ENCODE data around the gene SMCP.

Gene SMCP

GRCh38 chr1:152906023-152906565 lies 28.0 kb downstream of the SMCP start:
- Histone ChIP-seq H3K4me1 (ENCODE audit: insufficient read depth, low read length) (no peaks in the 10 kb centered on the region), H3K9me3 (ENCODE audit: control insufficient read depth, insufficient read depth, low read length) (no peaks in the 10 kb centered on the region), H3K9ac (ENCODE audit: low read depth, low read length) (no peak overlapping the region), H3K36me3 (ENCODE audit: insufficient read depth, low read length) (no peaks in the 10 kb centered on the region)

DNA sequence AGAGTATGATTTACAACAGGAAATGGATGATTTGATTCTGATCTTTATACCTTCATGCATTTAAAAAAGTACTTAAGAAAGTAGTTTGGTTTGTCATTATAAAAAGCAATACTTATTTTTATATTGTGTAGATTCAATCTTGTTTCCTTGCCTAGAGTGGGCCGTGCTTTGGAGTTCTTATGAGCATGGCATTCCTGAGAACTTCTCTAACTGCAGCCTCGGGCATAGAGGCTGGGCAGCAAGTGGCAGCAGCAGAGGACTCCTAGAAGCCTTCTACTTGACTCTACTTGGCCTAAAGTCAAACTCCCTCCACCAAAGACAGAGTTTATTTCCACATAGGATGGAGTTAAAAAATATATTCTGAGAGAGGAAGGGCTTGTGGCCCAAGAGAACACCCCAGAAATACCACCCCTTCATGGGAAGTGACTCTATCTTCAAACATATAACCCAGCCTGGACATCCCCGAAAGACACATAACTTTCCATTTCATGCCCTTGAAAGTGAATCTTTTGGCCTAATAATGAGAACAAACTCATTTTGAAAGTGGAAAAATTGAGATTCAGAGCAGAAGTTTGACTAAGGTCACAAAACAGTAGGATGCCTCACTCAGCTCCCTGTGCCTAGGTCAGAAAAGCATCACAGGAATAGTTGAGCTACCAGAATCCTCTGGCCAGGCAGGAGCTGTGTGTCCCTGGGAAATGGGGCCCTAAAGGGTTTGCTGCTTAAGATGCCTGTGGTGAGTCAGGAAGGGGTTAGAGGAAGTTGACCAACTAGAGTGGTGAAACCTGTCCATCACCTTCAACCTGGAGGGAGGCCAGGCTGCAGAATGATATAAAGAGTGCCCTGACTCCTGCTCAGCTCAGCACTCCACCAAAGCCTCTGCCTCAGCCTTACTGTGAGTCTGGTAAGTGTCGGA lies 29.8 kb downstream of the SMCP start, which contains the start of gene IVL:
Gene IVL (plus strand): TSS at position 861 of the 916 bp plus-strand sequence. CDS start 1,252 bp downstream, outside the sequence.
- no peaks in the 10 kb centered on the region for H3K4me1 ChIP-seq (ENCODE audit: insufficient read depth, low read length)
- no peak within 1 kb of the TSS for H3K9ac ChIP-seq (ENCODE audit: low read depth, low read length)
- no peaks in the 10 kb centered on the region for H3K36me3 ChIP-seq (ENCODE audit: insufficient read depth, low read length)
- H3K9me3 ChIP-seq (ENCODE audit: control insufficient read depth, insufficient read depth, low read length), result no peaks in the 10 kb centered on the region

DNA sequence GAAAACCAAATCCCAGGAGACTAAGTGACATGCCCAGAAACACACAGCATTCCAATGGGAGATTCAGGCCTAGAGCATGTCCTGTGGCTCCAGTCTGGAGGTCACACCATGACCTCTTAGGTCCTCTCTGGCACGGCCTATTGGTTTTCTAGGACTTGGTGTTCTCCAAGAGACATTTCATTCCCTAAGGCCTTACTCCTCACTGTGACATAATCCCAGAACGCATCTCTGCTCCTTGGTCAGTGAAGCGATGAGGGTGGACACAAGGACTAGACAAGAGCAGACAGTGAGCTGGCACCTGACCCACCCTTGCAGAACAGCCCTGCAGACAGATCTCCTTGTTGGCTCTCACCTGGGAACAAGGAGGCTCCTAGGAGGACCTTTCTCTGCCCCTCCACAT lies 31.1 kb downstream of the SMCP start:
- Histone ChIP-seq H3K36me3 (ENCODE audit: insufficient read depth, low read length) (no peaks in the 10 kb centered on the region), H3K9me3 (ENCODE audit: control insufficient read depth, insufficient read depth, low read length) (no peaks in the 10 kb centered on the region), H3K9ac (ENCODE audit: low read depth, low read length) (no peak overlapping the region), H3K4me1 (ENCODE audit: insufficient read depth, low read length) (no peaks in the 10 kb centered on the region)

DNA sequence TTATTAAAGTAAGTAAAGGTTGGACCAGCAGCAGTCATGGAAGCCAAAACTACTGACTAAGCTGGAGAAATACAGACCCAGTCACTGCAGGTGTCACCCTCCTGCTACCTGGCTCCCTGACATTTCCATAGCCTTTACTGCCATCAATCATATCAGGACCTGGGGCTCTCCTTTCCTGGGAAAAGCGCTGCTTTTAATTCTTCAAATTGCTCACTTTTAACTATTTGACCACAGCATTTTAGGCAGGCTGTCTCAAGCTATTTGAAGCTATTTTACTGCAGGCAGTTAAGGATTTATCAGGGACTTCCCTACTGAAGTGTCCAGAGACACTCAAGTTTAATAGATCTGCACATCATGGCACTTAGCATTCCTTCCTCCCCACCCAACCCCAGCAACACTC lies 34.3 kb downstream of the SMCP start:
- Histone ChIP-seq H3K9ac (ENCODE audit: low read depth, low read length) (no peak overlapping the region), H3K36me3 (ENCODE audit: insufficient read depth, low read length) (no peaks in the 10 kb centered on the region), H3K4me1 (ENCODE audit: insufficient read depth, low read length) (no peaks in the 10 kb centered on the region), H3K9me3 (ENCODE audit: control insufficient read depth, insufficient read depth, low read length) (no peaks in the 10 kb centered on the region)

- no peak overlapping the region for H3K9ac ChIP-seq (ENCODE audit: low read depth, low read length)
- no peaks in the 10 kb centered on the region for H3K9me3 ChIP-seq (ENCODE audit: control insufficient read depth, insufficient read depth, low read length)
- H3K4me1 ChIP-seq (ENCODE audit: insufficient read depth, low read length), result no peaks in the 10 kb centered on the region
- no peaks in the 10 kb centered on the region for H3K36me3 ChIP-seq (ENCODE audit: insufficient read depth, low read length)
Observed at GRCh38 chr1:152912900-152913299, 34.8 kb downstream of the SMCP start.

DNA sequence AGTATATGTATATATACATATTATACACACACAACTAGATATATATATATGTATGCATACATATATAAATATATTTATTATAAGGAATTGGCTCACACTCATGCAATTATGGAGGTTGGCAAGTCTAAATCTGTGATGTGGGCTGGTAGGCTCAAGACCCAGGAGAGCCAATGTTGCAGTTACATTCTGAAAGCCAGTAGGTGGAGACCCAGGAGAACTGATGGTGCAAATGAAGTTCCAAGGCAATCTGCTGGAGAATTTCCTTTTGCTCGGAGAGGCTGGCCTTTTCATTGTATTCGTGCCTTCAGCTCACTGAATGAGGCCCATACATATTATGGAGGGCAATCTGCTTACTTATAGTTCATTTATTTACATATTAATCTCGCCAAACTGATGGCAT lies 39.7 kb downstream of the SMCP start:
- Histone ChIP-seq H3K9me3 (ENCODE audit: control insufficient read depth, insufficient read depth, low read length) (no peaks in the 10 kb centered on the region), H3K9ac (ENCODE audit: low read depth, low read length) (no peak overlapping the region), H3K36me3 (ENCODE audit: insufficient read depth, low read length) (no peaks in the 10 kb centered on the region), H3K4me1 (ENCODE audit: insufficient read depth, low read length) (no peaks in the 10 kb centered on the region)

GRCh38 chr1:152919071-152919470 lies 40.9 kb downstream of the SMCP start:
- Histone ChIP-seq H3K36me3 (ENCODE audit: insufficient read depth, low read length) (no peaks in the 10 kb centered on the region), H3K9ac (ENCODE audit: low read depth, low read length) (no peak overlapping the region), H3K9me3 (ENCODE audit: control insufficient read depth, insufficient read depth, low read length) (no peaks in the 10 kb centered on the region), H3K4me1 (ENCODE audit: insufficient read depth, low read length) (no peaks in the 10 kb centered on the region)

DNA sequence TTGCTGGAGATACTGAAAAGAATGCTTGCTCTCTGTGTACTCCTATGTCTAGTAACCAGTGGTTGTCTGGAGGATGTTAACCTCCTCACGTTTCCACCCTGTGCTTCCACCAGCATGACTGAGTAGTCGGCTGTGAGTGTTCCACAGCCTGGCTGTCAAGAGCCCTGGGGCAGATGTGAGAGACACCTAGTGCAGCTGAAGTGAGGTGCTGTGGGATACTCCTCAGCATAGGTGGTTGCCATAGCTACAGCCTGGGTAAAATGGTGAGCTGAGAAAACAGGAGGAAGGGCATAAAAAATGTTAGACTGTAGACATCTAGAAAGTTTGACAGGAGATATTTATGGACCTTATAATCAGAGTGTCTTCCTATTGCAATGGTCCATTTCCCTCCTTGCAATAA lies 46.1 kb downstream of the SMCP start:
- Histone ChIP-seq H3K4me1 (ENCODE audit: insufficient read depth, low read length) (no peaks in the 10 kb centered on the region), H3K9ac (ENCODE audit: low read depth, low read length) (no peak overlapping the region), H3K9me3 (ENCODE audit: control insufficient read depth, insufficient read depth, low read length) (no peaks in the 10 kb centered on the region), H3K36me3 (ENCODE audit: insufficient read depth, low read length) (no peaks in the 10 kb centered on the region; the same call in 1 of the 2 replicates)

DNA sequence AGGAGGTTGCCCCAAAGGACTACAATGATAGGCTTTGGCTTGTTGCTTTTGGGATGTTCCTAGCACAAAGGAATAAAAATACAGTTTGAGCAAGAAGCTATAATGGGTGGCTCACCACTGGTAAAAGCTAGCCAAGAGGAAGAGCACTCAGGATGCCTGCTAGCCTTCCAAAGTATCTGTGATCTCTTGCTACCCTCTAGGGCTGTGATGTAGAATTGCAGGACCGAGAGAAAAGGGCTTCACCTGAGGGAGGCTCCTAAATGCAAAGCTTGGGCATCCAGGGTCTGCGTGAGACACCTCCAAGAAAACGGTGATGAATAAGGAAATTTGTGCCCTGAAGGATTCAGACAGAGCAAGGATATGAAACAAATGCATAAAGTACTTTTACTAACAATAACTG lies 48.0 kb downstream of the SMCP start:
- Histone ChIP-seq H3K9ac (ENCODE audit: low read depth, low read length) (no peak overlapping the region), H3K9me3 (ENCODE audit: control insufficient read depth, insufficient read depth, low read length) (no peaks in the 10 kb centered on the region), H3K4me1 (ENCODE audit: insufficient read depth, low read length) (no peaks in the 10 kb centered on the region), H3K36me3 (ENCODE audit: insufficient read depth, low read length) (no peaks in the 10 kb centered on the region; the same call in 1 of the 2 replicates)

- H3K9ac ChIP-seq (ENCODE audit: low read depth, low read length), result no peak overlapping the region
- H3K4me1 ChIP-seq (ENCODE audit: insufficient read depth, low read length), result no peaks in the 10 kb centered on the region
- no peaks in the 10 kb centered on the region for H3K9me3 ChIP-seq (ENCODE audit: control insufficient read depth, insufficient read depth, low read length)
- no peaks in the 10 kb centered on the region; the same call in 1 of the 2 replicates for H3K36me3 ChIP-seq (ENCODE audit: insufficient read depth, low read length)
Observed at GRCh38 chr1:152928671-152929070, 50.5 kb downstream of the SMCP start.

GRCh38 chr1:152932170-152932811 lies 54.2 kb downstream of the SMCP start:
- Histone ChIP-seq H3K9ac (ENCODE audit: low read depth, low read length) (no peak overlapping the region), H3K9me3 (ENCODE audit: control insufficient read depth, insufficient read depth, low read length) (no peaks in the 10 kb centered on the region), H3K4me1 (ENCODE audit: insufficient read depth, low read length) (no peaks in the 10 kb centered on the region), H3K36me3 (ENCODE audit: insufficient read depth, low read length) (no peaks in the 10 kb centered on the region; the same call in 1 of the 2 replicates)

DNA sequence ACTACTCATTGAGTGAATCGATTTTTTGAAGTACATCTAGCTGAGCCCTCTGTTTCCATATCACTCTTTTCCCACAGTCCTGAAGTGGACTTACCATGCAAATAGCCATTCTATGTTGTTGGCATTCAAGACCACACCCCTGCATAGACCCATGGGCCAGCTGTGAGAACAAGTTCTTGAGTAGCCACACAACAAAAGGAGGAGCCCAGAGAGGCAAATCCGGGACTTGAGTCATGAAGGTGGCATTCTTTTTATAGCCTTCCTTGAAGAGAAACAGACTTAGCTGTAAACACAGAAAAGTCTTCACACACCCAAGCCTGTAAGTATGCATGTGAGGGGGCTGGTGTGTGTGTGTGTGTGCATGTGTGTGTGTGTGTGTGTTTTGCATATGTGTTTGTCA lies 55.1 kb downstream of the SMCP start:
- Histone ChIP-seq H3K9ac (ENCODE audit: low read depth, low read length) (no peak overlapping the region), H3K36me3 (ENCODE audit: insufficient read depth, low read length) (no peaks in the 10 kb centered on the region; the same call in 1 of the 2 replicates), H3K4me1 (ENCODE audit: insufficient read depth, low read length) (no peaks in the 10 kb centered on the region), H3K9me3 (ENCODE audit: control insufficient read depth, insufficient read depth, low read length) (no peaks in the 10 kb centered on the region)

All from ES-I3 (cell line).